ENCODE measurements around the gene PNCK. TPM values are rescaled to one million over a fixed set of nuclear protein-coding genes. Genes with fewer than 3 reads are reported as not detected.
"Not testable (repeated sequence)": the region's sequence is repeated elsewhere in the genome, so short reads cannot be mapped to it uniquely, and the experiment has no call there.

The PNCK gene
- total RNA-seq, 1 donor from 2014 or later = 12.3 TPM

- not testable (repeated sequence) for DNase-seq (ENCODE audit: low spot score)
Measured at GRCh38 chrX:153699210-153699783, 25.7 kb upstream of the PNCK start.

- DNase-seq (ENCODE audit: low spot score) = no peak
Measured at GRCh38 chrX:153697924-153698865, 24.6 kb upstream of the PNCK start.

GRCh38 chrX:153696986-153697722 is 23.5 kb upstream of the PNCK start:
- not testable (repeated sequence) for DNase-seq (ENCODE audit: low spot score)

GRCh38 chrX:153696538-153696937 is 22.9 kb upstream of the PNCK start:
- DNase-seq (ENCODE audit: low spot score) = not testable (repeated sequence)

GRCh38 chrX:153696100-153696499 is 22.5 kb upstream of the PNCK start:
- no peak for DNase-seq (ENCODE audit: low spot score)

GRCh38 chrX:153694687-153695270 is 21.2 kb upstream of the PNCK start:
- DNase-seq (ENCODE audit: low spot score) = no peak

- DNase-seq (ENCODE audit: low spot score) = not testable (repeated sequence)
Measured at GRCh38 chrX:153694256-153694655, 20.6 kb upstream of the PNCK start.

GRCh38 chrX:153693216-153694086 is 19.8 kb upstream of the PNCK start:
- DNase-seq (ENCODE audit: low spot score) = no peak

- DNase-seq (ENCODE audit: low spot score) = no peak
Measured at GRCh38 chrX:153692611-153693156, 19.1 kb upstream of the PNCK start.

GRCh38 chrX:153692003-153692402 is 18.4 kb upstream of the PNCK start:
- no peak for DNase-seq (ENCODE audit: low spot score)

GRCh38 chrX:153691032-153691827 is 17.6 kb upstream of the PNCK start:
- not testable (repeated sequence) for DNase-seq (ENCODE audit: low spot score)

GRCh38 chrX:153690466-153690865 is 16.9 kb upstream of the PNCK start:
- no peak for DNase-seq (ENCODE audit: low spot score)

GRCh38 chrX:153689654-153690465 is 16.2 kb upstream of the PNCK start:
- DNase-seq (ENCODE audit: low spot score) = no peak

GRCh38 chrX:153688911-153689590 is 15.4 kb upstream of the PNCK start:
- no peak for DNase-seq (ENCODE audit: low spot score)

- no peak for DNase-seq (ENCODE audit: low spot score)
Measured at GRCh38 chrX:153688506-153688905, 14.9 kb upstream of the PNCK start.

GRCh38 chrX:153688071-153688470 is 14.5 kb upstream of the PNCK start:
- no peak for DNase-seq (ENCODE audit: low spot score)

- DNase-seq (ENCODE audit: low spot score) = peak; percentile 73
Measured at GRCh38 chrX:153687121-153688039, 13.8 kb upstream of the PNCK start, which contains the start of gene SLC6A8. TSS of gene SLC6A8 (plus strand) at chrX:153687926. CDS start at chrX:153688575, 649 bp downstream.

All from ureter (tissue), 1 donor.